22Rv1 (cell line): ENCODE data around the gene BLOC1S5.

ENCODE experiments used
- ZFX ChIP-seq: fragments of 450-650 bp; IDR thresholded peaks from 2 replicates; pipeline ENCODE4 v1.6.1; 2017; ENCODE audit warnings: antibody characterized with exemption, borderline replicate concordance
- TF ChIP-seq, protein P1 (sequence below): fragments of 450-650 bp; IDR thresholded peaks from 2 replicates; pipeline ENCODE4 v1.5.1; 2017; ENCODE audit warnings: mild to moderate bottlenecking

DNA sequence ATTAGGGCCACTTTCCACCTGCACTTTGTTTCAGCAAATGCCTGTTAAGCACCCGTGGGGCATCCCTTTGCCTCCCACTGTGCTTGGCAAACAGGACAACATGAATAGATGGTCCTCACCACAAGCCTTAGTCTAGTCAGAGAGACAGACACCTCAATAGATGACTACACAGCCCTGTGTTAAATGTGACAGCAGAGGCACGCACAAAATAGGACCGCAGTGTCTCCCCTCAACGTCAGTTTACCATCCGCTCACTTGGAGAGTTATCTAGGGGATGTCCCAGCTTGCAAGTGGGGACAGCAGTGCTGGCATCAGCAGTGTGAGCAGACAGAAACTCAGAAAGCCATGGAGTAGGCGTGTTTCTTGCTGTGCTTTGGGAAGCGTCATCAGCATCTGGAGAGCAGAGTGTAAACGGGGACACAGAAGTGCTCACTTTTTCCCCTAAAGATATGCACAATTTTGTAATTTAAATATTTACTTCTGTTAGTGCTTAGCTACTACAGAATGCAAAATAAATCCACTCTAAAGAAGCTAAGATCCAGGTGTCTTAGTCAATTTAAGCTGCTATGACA is 87.6 kb downstream of the BLOC1S5 start:
- TF ChIP-seq, protein P1, sequence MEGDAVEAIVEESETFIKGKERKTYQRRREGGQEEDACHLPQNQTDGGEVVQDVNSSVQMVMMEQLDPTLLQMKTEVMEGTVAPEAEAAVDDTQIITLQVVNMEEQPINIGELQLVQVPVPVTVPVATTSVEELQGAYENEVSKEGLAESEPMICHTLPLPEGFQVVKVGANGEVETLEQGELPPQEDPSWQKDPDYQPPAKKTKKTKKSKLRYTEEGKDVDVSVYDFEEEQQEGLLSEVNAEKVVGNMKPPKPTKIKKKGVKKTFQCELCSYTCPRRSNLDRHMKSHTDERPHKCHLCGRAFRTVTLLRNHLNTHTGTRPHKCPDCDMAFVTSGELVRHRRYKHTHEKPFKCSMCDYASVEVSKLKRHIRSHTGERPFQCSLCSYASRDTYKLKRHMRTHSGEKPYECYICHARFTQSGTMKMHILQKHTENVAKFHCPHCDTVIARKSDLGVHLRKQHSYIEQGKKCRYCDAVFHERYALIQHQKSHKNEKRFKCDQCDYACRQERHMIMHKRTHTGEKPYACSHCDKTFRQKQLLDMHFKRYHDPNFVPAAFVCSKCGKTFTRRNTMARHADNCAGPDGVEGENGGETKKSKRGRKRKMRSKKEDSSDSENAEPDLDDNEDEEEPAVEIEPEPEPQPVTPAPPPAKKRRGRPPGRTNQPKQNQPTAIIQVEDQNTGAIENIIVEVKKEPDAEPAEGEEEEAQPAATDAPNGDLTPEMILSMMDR, result no peak
- no peak for TF ChIP-seq ZFX
